H1 (cell line): ENCODE data around the gene CLPTM1L. TPM values are rescaled to one million over a fixed set of nuclear protein-coding genes. Genes with fewer than 3 reads are reported as not detected.

Experiments
- CTCF ChIA-PET: fragments of 300-600 bp; sonication (Branson Sonifier 250); formaldehyde crosslinking; loops from one replicate; lab custom pipeline; 2021; ENCODE audit not compliant: partially characterized antibody; lab: Charles Lee
- POLR2A ChIA-PET: fragments of 300-600 bp; sonication (Branson Sonifier 250); formaldehyde crosslinking; loops from one replicate; lab custom pipeline; 2021; ENCODE audit warnings: inconsistent platforms; ENCODE audit not compliant: partially characterized antibody; lab: Charles Lee
- DNase-seq, 2 experiments: peaks; one replicate each; pipeline versions ENCODE4 v3.0.0 to v3.0.0-alpha.2; 2010 to 2022; ENCODE audit warnings: low spot score in 2 of 2, low read depth in 1 of 2, mixed read lengths in 1 of 2
- FAIRE-seq: peaks from 2 replicates; lab custom pipeline; 2011; peaks lifted over from hg19 to GRCh38; lab: Jason Lieb, UNC
- H2AFZ ChIP-seq: 2 replicates; pipeline ENCODE4 v1.8.1; 2012; ENCODE audit warnings: low read length, inconsistent platforms
- H2AK5ac ChIP-seq: 2 replicates; pipeline ENCODE4 v1.6.1; 2013; ENCODE audit warnings: low read depth, low read length
- H2BK120ac ChIP-seq: replicated peaks from 2 replicates; pipeline ENCODE3; 2013; ENCODE audit warnings: low read depth, low read length, inconsistent platforms
- H2BK12ac ChIP-seq: 2 replicates; pipeline ENCODE4 v1.6.1; 2013; ENCODE audit warnings: low read depth, low read length
- H2BK15ac ChIP-seq: 2 replicates; pipeline ENCODE4 v1.6.1; 2013; ENCODE audit warnings: low read length
- H2BK20ac ChIP-seq: 2 replicates; pipeline ENCODE4 v1.6.1; 2013; ENCODE audit warnings: low read length
- H2BK5ac ChIP-seq: 2 replicates; pipeline ENCODE4 v1.6.1; 2013; ENCODE audit warnings: low read depth, low read length
- H3K14ac ChIP-seq: 2 replicates; pipeline ENCODE4 v1.6.1; 2013; ENCODE audit warnings: inconsistent platforms; ENCODE audit not compliant: insufficient read length
- H3K18ac ChIP-seq: 2 replicates; pipeline ENCODE4 v1.6.1; 2013; ENCODE audit warnings: low read length; ENCODE audit errors: extremely low read depth
- H3K23ac ChIP-seq: 2 replicates; pipeline ENCODE4 v1.6.1; 2013; ENCODE audit warnings: inconsistent platforms; ENCODE audit not compliant: insufficient read length
- H3K23me2 ChIP-seq: 2 replicates; pipeline ENCODE4 v1.6.1; 2013; ENCODE audit warnings: low read depth, low read length
- H3K27ac ChIP-seq: 2 replicates; pipeline ENCODE4 v1.6.1; 2011; ENCODE audit warnings: low read depth, low read length, inconsistent platforms
- H3K27me3 ChIP-seq, 4 experiments: replicated peaks in 1 of 4; 1 replicate in 1 of 4; 2 replicates in 3 of 4; pipeline versions ENCODE4 v1.6.1 to v1.8.1; 2011 to 2013; ENCODE audit warnings: low read length in 3 of 4, mild to moderate bottlenecking in 3 of 4, inconsistent platforms in 2 of 4, mixed read lengths in 2 of 4, moderate library complexity in 1 of 4; ENCODE audit not compliant: control insufficient read depth in 3 of 4, insufficient read depth in 3 of 4; ENCODE audit errors: extremely low read depth in 1 of 4
- H3K36me3 ChIP-seq, 4 experiments: 2 replicates each; pipeline versions ENCODE4 v1.6.1 to v1.8.1; 2011 to 2013; ENCODE audit warnings: mild to moderate bottlenecking in 4 of 4, low read length in 3 of 4, moderate library complexity in 2 of 4, control low read depth in 1 of 4, inconsistent platforms in 1 of 4; ENCODE audit not compliant: insufficient read depth in 4 of 4, control insufficient read depth in 2 of 4
- H3K4ac ChIP-seq: replicated peaks from 2 replicates; pipeline ENCODE3; 2013; ENCODE audit warnings: low read length, low read depth, mixed read lengths, inconsistent platforms; ENCODE audit not compliant: insufficient read length
- H3K4me1 ChIP-seq, 4 experiments: replicated peaks in 1 of 4; 1 replicate in 1 of 4; 2 replicates in 3 of 4; pipeline versions ENCODE4 v1.6.1 to v1.8.1; 2011 to 2013; ENCODE audit warnings: low read length in 3 of 4, inconsistent platforms in 2 of 4, mixed read lengths in 1 of 4; ENCODE audit not compliant: insufficient read depth in 4 of 4, control insufficient read depth in 3 of 4
- H3K4me2 ChIP-seq, 2 experiments: 2 replicates each; pipeline versions ENCODE4 v1.6.1 to v1.8.1; 2011 to 2013; ENCODE audit warnings: low read depth in 2 of 2, low read length in 2 of 2, control low read depth in 1 of 2, inconsistent platforms in 1 of 2, mild to moderate bottlenecking in 1 of 2; ENCODE audit not compliant: insufficient read depth in 1 of 2
- H3K4me3 ChIP-seq, 4 experiments: fragments of 200-600, 300-600 bp in 1 of 4; sonication (generic), shearing (Covaris generic), sonication (Bioruptor Twin) in 1 of 4; 2 replicates each; pipeline versions ENCODE4 v1.5.1 to v1.8.1; 2011 to 2016; ENCODE audit warnings: low read length in 4 of 4, low read depth in 3 of 4, control low read depth in 2 of 4, inconsistent platforms in 2 of 4, mild to moderate bottlenecking in 2 of 4, mixed read lengths in 1 of 4, moderate library complexity in 1 of 4; ENCODE audit not compliant: insufficient read depth in 2 of 4; ENCODE audit errors: extremely low read depth in 1 of 4
- H3K56ac ChIP-seq: replicated peaks from 2 replicates; pipeline ENCODE3; 2013; ENCODE audit warnings: low read depth, mild to moderate bottlenecking, mixed read lengths, low read length, inconsistent platforms; ENCODE audit not compliant: insufficient read length
- H3K79me1 ChIP-seq: 2 replicates; pipeline ENCODE4 v1.6.1; 2013; ENCODE audit warnings: low read depth, low read length, control low read depth
- H3K79me2 ChIP-seq, 2 experiments: 2 replicates each; pipeline versions ENCODE4 v1.6.1 to v1.8.1; 2012 to 2013; ENCODE audit warnings: low read length in 2 of 2, mild to moderate bottlenecking in 2 of 2, inconsistent platforms in 1 of 2; ENCODE audit not compliant: insufficient read depth in 2 of 2, control insufficient read depth in 1 of 2
- H3K9ac ChIP-seq, 4 experiments: replicated peaks in 1 of 4; 1 replicate in 1 of 4; 2 replicates in 3 of 4; pipeline versions ENCODE4 v1.6.1 to v1.8.1; 2011 to 2013; ENCODE audit warnings: low read depth in 3 of 4, low read length in 3 of 4, control low read depth in 2 of 4, mild to moderate bottlenecking in 2 of 4, moderate library complexity in 2 of 4, inconsistent platforms in 1 of 4; ENCODE audit errors: extremely low read depth in 1 of 4
- H3K9me3 ChIP-seq, 2 experiments: 2 replicates each; pipeline versions ENCODE4 v1.6.1 to v1.8.1; 2012 to 2013; ENCODE audit warnings: mild to moderate bottlenecking in 2 of 2, moderate library complexity in 2 of 2, control low read depth in 1 of 2, inconsistent platforms in 1 of 2, low read depth in 1 of 2, low read length in 1 of 2, mixed read lengths in 1 of 2; ENCODE audit not compliant: insufficient read depth in 2 of 2
- H4K20me1 ChIP-seq, 2 experiments: replicated peaks in 1 of 2; 2 replicates each; pipeline versions ENCODE3 to v1.8.1; 2011 to 2013; ENCODE audit warnings: inconsistent platforms in 2 of 2, low read length in 2 of 2, mild to moderate bottlenecking in 1 of 2; ENCODE audit not compliant: insufficient read depth in 2 of 2, control insufficient read depth in 1 of 2
- H4K5ac ChIP-seq: 2 replicates; pipeline ENCODE4 v1.6.1; 2013; ENCODE audit warnings: low read length, low read depth, mixed read lengths, inconsistent platforms; ENCODE audit not compliant: insufficient read length
- H4K8ac ChIP-seq: 2 replicates; pipeline ENCODE4 v1.8.0; 2013; ENCODE audit warnings: mild to moderate bottlenecking, moderate library complexity, low read length, inconsistent platforms; ENCODE audit not compliant: insufficient read depth; ENCODE audit errors: extremely low read depth
- H4K91ac ChIP-seq: replicated peaks from 2 replicates; pipeline ENCODE3; 2013; ENCODE audit warnings: low read length, mixed read lengths, inconsistent platforms; ENCODE audit not compliant: insufficient read length
- CHD1 ChIP-seq: IDR thresholded peaks from 2 replicates; pipeline ENCODE4 v1.6.1; 2012; ENCODE audit warnings: low read depth, low read length, improper control_type of control experiment
- CTBP2 ChIP-seq: IDR thresholded peaks from 2 replicates; pipeline ENCODE4 v1.7.0; 2011; ENCODE audit warnings: borderline replicate concordance, mild to moderate bottlenecking, moderate library complexity, mixed read lengths, low read length; ENCODE audit not compliant: insufficient read depth, insufficient read length
- PHF8 ChIP-seq: fragments of 200-600 bp; sonication (generic); conservative IDR thresholded peaks from 2 replicates; pipeline ENCODE4 v1.7.1; 2012; ENCODE audit warnings: low read depth, mild to moderate bottlenecking, inconsistent platforms, low read length, moderate library complexity
- SP4 ChIP-seq: IDR thresholded peaks from 2 replicates; pipeline ENCODE4 v1.6.1; 2012; ENCODE audit warnings: low read length, inconsistent platforms
- WGBS, 2 experiments: shearing (Covaris generic) in 1 of 2; methylation state at CpG; one replicate each; pipeline versions ENCODE4 v1.1.6 to v1.1.7; 2013 to 2015; ENCODE audit warnings: low lambda C conversion rate in 2 of 2, mixed read lengths in 2 of 2, inconsistent platforms in 1 of 2, low coverage in 1 of 2, missing lambda C conversion rate in 1 of 2; ENCODE audit not compliant: insufficient replicate concordance in 2 of 2, insufficient coverage in 1 of 2, insufficient read length in 1 of 2; ENCODE audit errors: extremely low coverage in 1 of 2, missing lambda C conversion rate in 1 of 2; 5-methylcytosine and 5-hydroxymethylcytosine counted together
- polyA plus RNA-seq, 7 experiments: library from polyadenylated mRNA; depleted of rRNA in 3 of 7; stranded (reverse) in 5 of 7; unstranded in 2 of 7; fragments of >200 nt in 5 of 7; fragments of 200-250 nt in 2 of 7; gene quantifications; 1 replicate in 5 of 7; 2 replicates in 1 of 7; 4 replicates in 1 of 7; pipeline versions ENCODE4 v1.2.1 to v1.2.3, GENCODE V29; 2011 to 2013; ENCODE audit warnings: missing spikeins in 2 of 7, mixed read lengths in 2 of 7
- total RNA-seq: library from RNA; stranded (reverse); fragmentation: NEBNext Ultra II Directional; extraction: Animal tissue kit (Norgen Biotek cat#: 25700); gene quantifications from 2 replicates; pipeline ENCODE4 v1.2.1, GENCODE V29; 2021

The CLPTM1L gene
- total and polyA plus RNA-seq, 2 of the 8 experiments (the other 6 are each of a cell fraction or from before 2014, with no cell fraction given) = 102 to 119 TPM

DNA sequence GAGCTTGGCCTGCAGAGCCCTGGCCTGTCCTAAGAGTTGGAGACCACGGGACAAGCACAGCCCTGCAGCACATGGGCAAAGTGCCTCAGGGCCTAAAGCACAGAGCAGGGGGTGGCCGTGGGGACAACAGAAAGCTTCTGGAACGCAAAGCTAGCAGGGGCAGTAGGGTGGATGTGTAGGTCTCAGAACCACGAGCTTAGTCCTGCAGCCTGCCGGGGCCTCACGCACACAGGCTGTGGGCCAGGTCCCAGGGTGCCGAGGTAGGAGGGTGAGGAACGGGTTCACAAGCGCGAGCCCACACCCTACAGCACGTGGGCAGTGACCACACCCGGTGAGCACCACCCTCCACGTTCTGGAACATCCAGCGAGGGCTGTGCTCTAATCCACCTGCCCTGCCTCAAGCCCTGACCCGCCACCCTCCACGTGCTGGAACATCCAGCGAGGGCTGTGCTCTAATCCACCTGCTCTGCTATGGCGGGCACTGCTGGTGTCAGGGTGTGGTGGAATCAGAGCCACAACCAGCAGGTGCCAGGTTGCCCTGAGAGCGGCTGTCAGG, 9.3 kb downstream of the CLPTM1L start:
- Histone ChIP-seq H2AK5ac (no peak overlapping the region), H3K9ac (no peak overlapping the region), H3K36me3 (peaks cover 30 to 73% (median 63%) of the 10 kb centered on the region in 4 experiments; a peak in 7 of 8 replicates), H3K4me1 (no peaks in the 10 kb centered on the region), H2BK5ac (no peak overlapping the region), H3K4me3 (no peak overlapping the region), H3K79me2 (no peaks in the 10 kb centered on the region), H3K79me1 (peaks cover 7% of the 10 kb centered on the region; the same call in 1 of the 2 replicates), H3K56ac (no peak overlapping the region), H2AFZ (no peak overlapping the region), H2BK15ac (no peak overlapping the region), H2BK120ac (no peak overlapping the region), H3K14ac (no peak overlapping the region), H4K5ac (no peak overlapping the region), H4K91ac (no peak overlapping the region), H3K4ac (no peak overlapping the region), H3K9me3 (no peaks in the 10 kb centered on the region), H2BK12ac (no peak overlapping the region), H4K8ac (no peak overlapping the region), H4K20me1 (peaks cover 10 to 29% of the 10 kb centered on the region in 2 experiments), H3K27me3 (no peaks in the 10 kb centered on the region), H3K18ac (no peak overlapping the region), H3K4me2 (no peak overlapping the region), H2BK20ac (no peak overlapping the region), H3K23ac (no peak overlapping the region), H3K27ac (no peak overlapping the region), H3K23me2 (no peaks in the 10 kb centered on the region)
- no peak for TF ChIP-seq PHF8
- TF ChIP-seq SP4 = no peak
- no peak for TF ChIP-seq CTBP2
- no peak for TF ChIP-seq CHD1
- ChIA-PET CTCF (interaction anchor here (1.1 kb wide), 1 partner anchor 12 kb away, joined by 3 read pairs; no protein-coding TSS in a partner anchor), POLR2A (interaction anchor here (0.7 to 1.8 kb wide), 2 partner anchors 12 to 17 kb away, joined by 3 to 6 read pairs; no protein-coding TSS in a partner anchor)
- FAIRE-seq (no peak), DNase-seq (no peak)
- WGBS, 2 experiments = 97% methylated on average over 19 of the region's 19 CpGs; no CpG with 5 or more reads in 1 of the 2 experiments
